Dermis microvascular lymphatic vessel endothelial cell (primary cell): ENCODE data around the gene STH. TPM values are rescaled to one million over a fixed set of nuclear protein-coding genes. Genes with fewer than 3 reads are reported as not detected.

Experiments used
- DNase-seq, 2 donors: peaks; one replicate each; pipeline versions ENCODE4 v3.0.0 to v3.0.0-alpha.2; 2010; ENCODE audit warnings: low read depth in 2 of 2
- total RNA-seq: library from RNA; depleted of rRNA; stranded (reverse); fragments of >200 nt; gene quantifications from 2 replicates; pipeline ENCODE4 v1.2.1, GENCODE V29; 2014

STH gene
- total RNA-seq, 1 donor from 2014 or later, result not detected

DNA sequence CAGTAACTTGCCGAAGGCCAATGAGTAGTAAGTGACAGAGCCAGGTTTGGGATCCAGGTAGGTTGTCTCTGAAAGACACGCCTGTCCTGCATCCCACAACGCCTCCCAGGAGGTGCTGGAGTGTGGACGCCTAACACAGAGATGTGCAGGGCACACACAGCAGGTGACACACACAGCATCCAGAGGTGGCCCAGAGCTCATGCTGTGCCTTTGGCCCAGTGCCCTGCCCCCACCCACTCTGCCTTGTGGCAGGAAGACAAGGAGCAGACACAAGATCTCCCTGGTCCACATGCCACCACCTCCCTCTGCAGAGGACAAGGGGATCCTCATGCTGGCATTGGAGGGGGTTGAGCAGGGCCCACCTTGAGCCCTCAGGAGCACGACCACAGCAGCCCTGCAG is 14.7 kb upstream of the STH start:
- no peak for DNase-seq

DNA sequence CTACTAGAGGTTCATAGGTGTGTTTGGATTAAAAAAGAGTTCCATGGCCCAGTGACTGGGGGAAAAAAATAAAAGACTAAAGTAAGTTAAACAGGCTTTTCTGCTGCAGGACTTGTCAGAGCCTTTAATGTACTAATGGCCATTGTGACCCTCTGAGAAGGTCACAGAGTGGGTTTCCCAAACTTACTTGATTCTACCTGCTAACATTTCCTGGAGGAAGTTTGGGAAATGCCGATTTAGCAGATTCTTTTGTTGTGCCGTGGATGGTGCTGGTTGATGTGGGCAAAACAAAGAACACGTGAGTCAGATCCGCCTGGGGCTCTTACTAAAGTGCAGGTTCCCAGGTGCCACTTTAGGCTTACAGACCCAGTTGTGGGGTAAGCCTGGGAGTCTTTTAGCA is 13.6 kb upstream of the STH start:
- DNase-seq, result no peak

DNA sequence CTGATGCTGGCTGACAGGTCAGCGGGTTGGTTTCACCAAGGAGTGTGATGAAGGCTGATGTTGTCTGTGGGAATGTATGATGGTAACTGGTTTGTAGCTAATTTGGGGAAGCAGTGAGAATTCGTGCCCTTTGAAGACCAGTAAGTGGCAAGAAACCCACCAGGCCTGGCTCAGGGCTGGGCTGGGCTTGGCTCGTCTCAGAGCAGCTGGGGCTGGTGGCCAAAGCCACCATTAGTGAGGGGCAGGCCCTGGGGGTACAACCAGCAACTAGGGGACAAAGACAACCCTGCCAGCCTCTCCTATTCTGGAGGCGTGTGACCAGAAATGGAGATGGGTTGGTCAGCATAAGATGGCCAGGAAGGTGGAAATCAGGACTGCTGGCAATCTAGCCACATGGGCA is 13.0 kb upstream of the STH start:
- no peak for DNase-seq

DNA sequence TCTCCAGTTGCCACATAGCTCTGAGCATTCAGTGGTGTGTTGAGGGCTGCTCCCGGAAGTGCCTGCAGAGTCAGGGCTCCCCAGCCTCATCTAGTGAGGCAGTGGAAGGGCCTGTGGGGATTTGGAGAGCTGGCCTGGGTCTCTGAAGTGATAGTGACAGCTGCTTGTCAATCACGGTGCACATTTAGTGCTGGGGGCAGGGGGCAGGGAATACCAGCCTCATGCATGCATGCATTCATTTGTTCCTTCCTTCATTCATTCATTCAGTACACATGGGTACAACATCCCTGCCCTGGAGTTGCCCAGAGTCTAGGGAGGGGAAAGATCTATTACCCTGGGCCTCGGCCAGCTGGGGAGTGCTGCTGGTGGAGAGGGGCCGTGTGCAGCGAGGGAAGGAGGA is 11.3 kb upstream of the STH start:
- DNase-seq, result no peak

DNA sequence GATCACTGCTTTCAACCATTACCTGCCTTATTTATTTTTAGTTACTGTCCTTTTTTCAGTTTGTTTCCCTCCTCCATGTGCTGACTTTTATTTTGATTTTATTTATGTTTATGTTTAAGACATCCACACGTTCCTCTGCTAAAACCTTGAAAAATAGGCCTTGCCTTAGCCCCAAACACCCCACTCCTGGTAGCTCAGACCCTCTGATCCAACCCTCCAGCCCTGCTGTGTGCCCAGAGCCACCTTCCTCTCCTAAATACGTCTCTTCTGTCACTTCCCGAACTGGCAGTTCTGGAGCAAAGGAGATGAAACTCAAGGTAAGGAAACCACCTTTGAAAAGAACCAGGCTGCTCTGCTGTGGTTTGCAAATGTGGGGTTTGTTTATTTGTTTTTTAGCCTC is 9.3 kb upstream of the STH start:
- no peak for DNase-seq

DNA sequence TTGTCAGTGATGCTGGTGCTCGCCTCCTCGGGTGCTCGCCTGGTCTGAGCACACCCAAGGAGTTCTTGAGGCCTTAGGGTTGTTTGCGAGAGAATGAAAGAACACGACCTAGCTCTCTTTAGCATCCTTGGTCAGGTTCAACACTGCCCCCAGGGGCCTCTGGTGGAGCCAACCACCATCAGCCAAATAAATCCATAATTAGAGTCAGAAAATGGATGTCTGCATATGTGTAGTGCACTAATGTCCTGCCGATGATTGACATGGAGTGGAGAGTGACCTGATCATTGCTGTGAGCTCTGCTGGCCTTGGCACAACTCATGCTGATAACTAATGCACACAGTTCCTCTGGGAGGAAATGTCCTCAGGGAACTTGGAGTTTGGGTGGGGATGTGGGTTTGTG is 8.2 kb upstream of the STH start:
- DNase-seq, result no peak

DNA sequence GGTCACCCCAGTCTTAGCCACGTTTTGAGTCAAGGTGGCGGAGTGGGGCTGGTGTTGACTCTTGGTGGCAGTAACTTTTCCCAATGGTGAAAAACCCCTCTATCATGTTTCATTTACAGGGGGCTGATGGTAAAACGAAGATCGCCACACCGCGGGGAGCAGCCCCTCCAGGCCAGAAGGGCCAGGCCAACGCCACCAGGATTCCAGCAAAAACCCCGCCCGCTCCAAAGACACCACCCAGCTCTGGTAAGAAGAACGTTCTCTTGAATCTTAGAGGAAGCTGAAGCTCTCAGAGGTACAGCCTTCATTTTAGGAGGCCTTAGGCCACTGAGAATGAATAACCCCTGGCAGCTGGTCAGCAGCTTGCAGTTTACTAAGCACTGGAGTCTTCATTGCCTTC is 7.7 kb upstream of the STH start:
- DNase-seq, result no peak

DNA sequence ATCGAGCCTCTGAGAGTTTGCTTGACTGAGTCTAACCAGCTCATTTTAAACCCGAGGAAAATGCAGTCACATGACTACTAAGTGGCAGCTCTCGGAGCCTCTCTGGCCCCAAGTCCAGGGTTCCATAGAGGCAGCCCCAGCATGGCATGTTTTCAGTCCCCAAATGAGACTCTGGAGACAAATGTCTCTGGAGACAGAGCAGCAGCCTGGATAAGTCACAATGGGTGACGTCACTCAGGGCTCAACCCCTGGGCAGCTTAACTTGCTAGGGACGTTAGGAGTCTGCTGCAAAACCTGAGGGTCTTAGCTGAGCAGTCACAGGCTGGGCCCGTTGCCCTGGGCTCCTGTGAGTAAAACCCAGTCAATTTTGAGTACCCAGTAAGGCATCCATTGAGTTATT is 6.9 kb upstream of the STH start:
- DNase-seq, result no peak

DNA sequence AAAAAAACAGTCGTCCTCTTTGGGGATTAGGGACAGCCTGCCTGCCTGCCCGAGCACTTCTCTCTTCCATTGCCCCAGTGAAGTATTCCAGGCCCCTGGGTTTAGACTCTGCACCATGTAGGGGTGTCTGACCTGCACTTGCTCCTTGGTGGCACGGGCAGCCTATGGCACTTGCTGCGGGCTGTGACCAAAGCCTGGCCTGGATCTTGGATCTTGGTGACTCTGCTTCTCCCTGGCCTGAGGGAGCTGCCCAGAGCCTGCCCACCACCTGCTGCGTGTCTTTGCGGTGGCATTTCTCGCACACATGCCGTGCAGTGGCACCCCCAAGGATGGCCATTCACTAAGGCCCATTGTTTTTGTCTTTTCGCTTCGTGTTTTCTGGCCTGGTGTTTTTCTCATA is 6.1 kb upstream of the STH start:
- DNase-seq, result no peak

DNA sequence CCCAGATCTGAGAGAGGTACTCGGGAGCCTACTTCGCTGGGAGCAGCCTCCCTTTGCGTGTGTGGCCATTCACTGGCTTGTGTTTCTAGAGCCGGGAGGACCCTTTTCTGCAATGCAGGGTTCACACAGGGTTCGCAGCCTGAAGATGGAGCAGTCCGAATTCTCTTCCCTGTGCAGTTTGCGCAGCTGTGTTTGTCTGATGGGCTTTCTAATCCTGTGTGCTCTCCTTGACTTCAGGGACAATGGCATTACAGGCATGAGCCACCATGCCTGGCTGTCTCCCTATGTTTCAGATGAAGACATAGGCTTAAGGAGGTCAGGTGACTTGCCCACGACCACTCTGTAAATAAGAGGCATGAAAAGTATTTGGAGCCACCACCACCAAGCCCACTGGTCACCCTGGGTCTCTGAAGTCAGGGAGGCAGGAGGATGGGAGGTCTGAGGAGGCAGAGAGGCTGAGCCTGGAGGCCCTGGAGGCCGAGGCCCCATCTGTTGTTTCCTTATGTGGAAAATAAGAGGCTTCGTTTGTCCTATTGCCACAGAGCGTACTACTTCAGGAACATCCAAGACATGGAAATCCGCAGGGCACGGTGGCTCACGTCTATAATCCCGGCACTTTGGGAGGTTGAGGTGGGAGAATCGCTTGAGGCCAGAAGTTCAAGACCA is 5.0 kb upstream of the STH start:
- DNase-seq, result no peak

DNA sequence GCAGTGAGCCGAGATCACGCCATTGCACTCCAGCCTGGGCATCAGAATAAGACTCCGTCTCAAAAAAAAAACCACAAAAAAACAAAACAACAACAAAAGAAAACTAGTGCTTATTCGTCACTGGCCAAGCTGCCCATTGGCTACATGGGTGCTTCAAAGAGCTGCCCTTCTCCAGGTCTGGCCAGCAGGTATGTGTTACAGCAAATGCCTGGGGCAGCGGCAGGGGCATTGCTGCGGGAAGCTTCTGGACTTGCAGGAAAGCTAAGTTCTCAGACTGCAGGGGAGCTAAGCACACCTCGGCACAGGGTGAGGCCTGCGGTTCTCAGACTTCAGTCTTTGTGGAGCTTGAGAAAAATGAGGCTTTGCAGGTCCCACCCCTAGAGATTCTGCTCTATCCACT is 4.1 kb upstream of the STH start:
- DNase-seq, result no peak

DNA sequence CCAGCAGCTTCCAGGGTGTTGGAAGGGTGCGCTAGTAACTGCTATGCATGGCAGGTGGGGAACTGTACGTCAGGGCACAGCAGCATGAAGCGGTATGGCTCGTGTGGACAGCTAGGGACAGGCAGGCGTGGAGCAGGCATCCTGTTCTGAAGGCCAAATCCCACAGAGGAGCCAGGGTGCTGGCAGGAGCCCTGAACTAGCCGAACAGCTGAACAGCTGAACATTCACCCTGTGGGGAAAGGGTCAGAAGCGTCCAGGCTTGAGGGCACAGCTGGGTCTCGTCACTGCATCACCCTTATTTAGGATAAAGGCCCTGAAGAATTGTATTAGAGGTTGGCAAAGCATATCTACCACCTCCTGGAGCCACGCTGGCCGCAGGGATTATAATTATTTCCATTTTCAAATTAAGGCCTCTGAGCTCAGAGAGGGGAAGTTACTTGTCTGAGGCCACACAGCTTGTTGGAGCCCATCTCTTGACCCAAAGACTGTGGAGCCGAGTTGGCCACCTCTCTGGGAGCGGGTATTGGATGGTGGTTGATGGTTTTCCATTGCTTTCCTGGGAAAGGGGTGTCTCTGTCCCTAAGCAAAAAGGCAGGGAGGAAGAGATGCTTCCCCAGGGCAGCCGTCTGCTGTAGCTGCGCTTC is 3.3 kb upstream of the STH start:
- DNase-seq, result no peak

DNA sequence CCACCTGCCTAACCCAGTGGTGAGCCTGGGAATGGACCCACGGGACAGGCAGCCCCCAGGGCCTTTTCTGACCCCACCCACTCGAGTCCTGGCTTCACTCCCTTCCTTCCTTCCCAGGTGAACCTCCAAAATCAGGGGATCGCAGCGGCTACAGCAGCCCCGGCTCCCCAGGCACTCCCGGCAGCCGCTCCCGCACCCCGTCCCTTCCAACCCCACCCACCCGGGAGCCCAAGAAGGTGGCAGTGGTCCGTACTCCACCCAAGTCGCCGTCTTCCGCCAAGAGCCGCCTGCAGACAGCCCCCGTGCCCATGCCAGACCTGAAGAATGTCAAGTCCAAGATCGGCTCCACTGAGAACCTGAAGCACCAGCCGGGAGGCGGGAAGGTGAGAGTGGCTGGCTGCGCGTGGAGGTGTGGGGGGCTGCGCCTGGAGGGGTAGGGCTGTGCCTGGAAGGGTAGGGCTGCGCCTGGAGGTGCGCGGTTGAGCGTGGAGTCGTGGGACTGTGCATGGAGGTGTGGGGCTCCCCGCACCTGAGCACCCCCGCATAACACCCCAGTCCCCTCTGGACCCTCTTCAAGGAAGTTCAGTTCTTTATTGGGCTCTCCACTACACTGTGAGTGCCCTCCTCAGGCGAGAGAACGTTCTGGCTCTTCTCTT is 2.6 kb upstream of the STH start:
- DNase-seq, result no peak

DNA sequence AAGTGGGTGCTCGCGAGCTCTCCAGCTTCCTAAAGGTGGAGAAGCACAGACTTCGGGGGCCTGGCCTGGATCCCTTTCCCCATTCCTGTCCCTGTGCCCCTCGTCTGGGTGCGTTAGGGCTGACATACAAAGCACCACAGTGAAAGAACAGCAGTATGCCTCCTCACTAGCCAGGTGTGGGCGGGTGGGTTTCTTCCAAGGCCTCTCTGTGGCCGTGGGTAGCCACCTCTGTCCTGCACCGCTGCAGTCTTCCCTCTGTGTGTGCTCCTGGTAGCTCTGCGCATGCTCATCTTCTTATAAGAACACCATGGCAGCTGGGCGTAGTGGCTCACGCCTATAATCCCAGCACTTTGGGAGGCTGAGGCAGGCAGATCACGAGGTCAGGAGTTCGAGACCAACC is 1.9 kb upstream of the STH start:
- no peak for DNase-seq

DNA sequence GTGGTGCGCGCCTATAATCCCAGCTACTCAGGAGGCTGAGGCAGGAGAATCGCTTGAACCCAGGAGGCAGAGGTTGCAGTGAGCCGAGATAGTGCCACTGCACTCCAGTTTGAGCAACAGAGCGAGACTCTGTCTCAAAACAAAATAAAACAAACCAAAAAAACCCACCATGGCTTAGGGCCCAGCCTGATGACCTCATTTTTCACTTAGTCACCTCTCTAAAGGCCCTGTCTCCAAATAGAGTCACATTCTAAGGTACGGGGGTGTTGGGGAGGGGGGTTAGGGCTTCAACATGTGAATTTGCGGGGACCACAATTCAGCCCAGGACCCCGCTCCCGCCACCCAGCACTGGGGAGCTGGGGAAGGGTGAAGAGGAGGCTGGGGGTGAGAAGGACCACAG is 1.4 kb upstream of the STH start:
- DNase-seq, result no peak

DNA sequence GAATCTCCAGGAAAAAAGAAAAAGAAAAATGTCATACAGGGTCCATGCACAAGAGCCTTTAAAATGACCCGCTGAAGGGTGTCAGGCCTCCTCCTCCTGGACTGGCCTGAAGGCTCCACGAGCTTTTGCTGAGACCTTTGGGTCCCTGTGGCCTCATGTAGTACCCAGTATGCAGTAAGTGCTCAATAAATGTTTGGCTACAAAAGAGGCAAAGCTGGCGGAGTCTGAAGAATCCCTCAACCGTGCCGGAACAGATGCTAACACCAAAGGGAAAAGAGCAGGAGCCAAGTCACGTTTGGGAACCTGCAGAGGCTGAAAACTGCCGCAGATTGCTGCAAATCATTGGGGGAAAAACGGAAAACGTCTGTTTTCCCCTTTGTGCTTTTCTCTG is 845 bp downstream of the STH start:
- DNase-seq, result no peak

DNA sequence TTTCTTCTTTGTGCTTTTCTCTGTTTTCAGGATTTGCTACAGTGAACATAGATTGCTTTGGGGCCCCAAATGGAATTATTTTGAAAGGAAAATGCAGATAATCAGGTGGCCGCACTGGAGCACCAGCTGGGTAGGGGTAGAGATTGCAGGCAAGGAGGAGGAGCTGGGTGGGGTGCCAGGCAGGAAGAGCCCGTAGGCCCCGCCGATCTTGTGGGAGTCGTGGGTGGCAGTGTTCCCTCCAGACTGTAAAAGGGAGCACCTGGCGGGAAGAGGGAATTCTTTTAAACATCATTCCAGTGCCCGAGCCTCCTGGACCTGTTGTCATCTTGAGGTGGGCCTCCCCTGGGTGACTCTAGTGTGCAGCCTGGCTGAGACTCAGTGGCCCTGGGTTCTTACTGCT is 1.2 kb downstream of the STH start:
- no peak for DNase-seq

DNA sequence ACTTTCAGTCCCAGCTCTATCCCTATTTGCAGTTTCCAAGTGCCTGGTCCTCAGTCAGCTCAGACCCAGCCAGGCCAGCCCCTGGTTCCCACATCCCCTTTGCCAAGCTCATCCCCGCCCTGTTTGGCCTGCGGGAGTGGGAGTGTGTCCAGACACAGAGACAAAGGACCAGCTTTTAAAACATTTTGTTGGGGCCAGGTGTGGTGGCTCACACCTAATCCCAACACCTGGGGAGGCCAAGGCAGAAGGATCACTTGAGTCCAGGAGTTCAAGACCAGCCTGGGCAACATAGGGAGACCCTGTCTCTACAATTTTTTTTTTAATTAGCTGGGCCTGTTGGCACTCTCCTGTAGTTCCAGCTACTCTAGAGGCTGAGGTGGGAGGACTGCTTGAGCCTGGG is 1.7 kb downstream of the STH start:
- no peak for DNase-seq

DNA sequence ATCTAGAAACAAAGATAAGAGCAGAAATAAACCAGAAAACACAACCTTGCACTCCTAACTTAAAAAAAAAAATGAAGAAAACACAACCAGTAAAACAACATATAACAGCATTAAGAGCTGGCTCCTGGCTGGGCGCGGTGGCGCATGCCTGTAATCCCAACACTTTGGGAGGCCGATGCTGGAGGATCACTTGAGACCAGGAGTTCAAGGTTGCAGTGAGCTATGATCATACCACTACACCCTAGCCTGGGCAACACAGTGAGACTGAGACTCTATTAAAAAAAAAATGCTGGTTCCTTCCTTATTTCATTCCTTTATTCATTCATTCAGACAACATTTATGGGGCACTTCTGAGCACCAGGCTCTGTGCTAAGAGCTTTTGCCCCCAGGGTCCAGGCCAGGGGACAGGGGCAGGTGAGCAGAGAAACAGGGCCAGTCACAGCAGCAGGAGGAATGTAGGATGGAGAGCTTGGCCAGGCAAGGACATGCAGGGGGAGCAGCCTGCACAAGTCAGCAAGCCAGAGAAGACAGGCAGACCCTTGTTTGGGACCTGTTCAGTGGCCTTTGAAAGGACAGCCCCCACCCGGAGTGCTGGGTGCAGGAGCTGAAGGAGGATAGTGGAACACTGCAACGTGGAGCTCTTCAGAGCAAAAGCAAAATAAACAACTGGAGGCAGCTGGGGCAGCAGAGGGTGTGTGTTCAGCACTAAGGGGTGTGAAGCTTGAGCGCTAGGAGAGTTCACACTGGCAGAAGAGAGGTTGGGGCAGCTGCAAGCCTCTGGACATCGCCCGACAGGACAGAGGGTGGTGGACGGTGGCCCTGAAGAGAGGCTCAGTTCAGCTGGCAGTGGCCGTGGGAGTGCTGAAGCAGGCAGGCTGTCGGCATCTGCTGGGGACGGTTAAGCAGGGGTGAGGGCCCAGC is 2.6 kb downstream of the STH start:
- no peak for DNase-seq

DNA sequence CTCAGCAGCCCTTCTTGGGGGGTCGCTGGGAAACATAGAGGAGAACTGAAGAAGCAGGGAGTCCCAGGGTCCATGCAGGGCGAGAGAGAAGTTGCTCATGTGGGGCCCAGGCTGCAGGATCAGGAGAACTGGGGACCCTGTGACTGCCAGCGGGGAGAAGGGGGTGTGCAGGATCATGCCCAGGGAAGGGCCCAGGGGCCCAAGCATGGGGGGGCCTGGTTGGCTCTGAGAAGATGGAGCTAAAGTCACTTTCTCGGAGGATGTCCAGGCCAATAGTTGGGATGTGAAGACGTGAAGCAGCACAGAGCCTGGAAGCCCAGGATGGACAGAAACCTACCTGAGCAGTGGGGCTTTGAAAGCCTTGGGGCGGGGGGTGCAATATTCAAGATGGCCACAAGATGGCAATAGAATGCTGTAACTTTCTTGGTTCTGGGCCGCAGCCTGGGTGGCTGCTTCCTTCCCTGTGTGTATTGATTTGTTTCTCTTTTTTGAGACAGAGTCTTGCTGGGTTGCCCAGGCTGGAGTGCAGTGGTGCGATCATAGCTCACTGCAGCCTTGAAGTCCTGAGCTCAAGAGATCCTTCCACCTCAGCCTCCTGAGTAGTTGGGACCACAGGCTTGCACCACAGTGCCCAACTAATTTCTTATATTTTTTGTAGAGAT is 3.4 kb downstream of the STH start:
- peak; percentile 24 to 63 for DNase-seq

DNA sequence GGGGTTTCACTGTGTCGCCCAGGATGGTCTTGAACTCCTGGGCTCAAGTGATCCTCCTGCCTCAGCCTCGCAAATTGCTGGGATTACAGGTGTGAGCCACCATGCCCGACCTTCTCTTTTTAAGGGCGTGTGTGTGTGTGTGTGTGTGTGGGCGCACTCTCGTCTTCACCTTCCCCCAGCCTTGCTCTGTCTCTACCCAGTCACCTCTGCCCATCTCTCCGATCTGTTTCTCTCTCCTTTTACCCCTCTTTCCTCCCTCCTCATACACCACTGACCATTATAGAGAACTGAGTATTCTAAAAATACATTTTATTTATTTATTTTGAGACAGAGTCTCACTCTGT is 3.9 kb downstream of the STH start:
- no peak for DNase-seq
